Measurements from ENCODE around the gene EME2.
A peak's percentile ranks its signal among the peaks of the same experiment; 100 is the strongest.

Gene EME2

DNA sequence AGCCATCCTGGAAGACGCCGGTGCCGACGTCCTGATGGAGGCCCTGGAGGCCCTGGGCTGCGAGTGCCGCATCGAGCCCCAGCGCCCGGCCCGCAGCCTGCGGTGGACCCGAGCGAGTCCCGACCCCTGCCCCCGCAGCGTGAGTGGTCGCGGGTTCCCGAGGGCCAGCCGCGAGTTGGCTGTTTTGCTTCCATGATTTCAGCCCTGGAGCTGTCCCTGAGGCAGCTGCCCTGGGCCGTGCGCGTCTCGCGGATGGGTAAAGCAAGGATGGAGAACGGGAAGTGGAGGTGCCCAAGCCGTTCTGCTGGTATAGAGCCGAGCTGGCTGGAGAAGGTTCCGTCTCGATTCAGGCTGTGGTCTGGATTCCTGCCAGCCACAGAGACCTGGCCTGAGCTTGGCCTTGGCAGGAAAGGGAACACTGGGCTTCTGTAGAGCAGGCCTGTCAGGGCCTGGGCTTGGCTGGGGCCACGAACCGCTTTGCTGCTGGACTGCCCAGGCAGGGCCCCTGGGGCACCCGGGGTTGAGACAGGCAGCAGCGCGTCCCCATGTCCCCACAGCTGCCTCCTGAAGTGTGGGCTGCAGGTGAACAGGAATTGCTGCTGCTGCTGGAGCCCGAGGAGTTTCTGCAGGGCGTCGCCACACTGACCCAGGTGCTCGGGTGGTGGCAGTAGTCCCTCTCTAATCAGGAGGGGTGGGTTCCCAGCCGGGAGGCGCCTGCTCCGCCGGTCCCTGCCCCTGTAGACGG lies 1.3 kb downstream of the EME2 start:
- no CpG with 5 or more reads among the region's 45 CpGs for WGBS, 2 donors (ENCODE audit: extremely low coverage in 2 of 2, insufficient read length in 2 of 2, insufficient replicate concordance in 1 of 2)
- Histone ChIP-seq H3K18ac (ENCODE audit: low read length) (peak overlapping the region; percentile 98), H2AFZ (ENCODE audit: low read length) (peak overlapping the region; percentile 100), H3K27me3 (ENCODE audit: control insufficient read depth in 3 of 3, insufficient read depth in 3 of 3, low read depth in 1 of 3, low read length in 3 of 3) (no peaks in the 10 kb centered on the region), H3K4me2 (ENCODE audit: insufficient read depth, low read length, poor library complexity, severe bottlenecking) (peak overlapping the region; percentile 98), H2BK12ac (ENCODE audit: low read length) (peak overlapping the region; percentile 58), H3K27ac (replicated peaks; ENCODE audit: low read length) (peak overlapping the region; percentile 49), H4K91ac (ENCODE audit: low read depth, low read length, poor library complexity) (no peak overlapping the region), H3K79me1 (ENCODE audit: low read depth, low read length) (peaks cover 31% of the 10 kb centered on the region), H2BK5ac (ENCODE audit: low read length) (peak overlapping the region; percentile 94), H3K23ac (ENCODE audit: low read depth, low read length, poor library complexity) (peak overlapping the region; percentile 99), H2BK120ac (ENCODE audit: low read depth, low read length) (peak overlapping the region; percentile 63), H2AK5ac (ENCODE audit: low read depth, low read length) (peak overlapping the region; percentile 98), H3K14ac (ENCODE audit: low read length) (peak overlapping the region; percentile 91), H3K4ac (ENCODE audit: low read length) (peak overlapping the region; percentile 99), H3K36me3 (replicated peaks in 1 of 2; ENCODE audit: control insufficient read depth in 2 of 2, insufficient read depth in 2 of 2, low read length in 2 of 2) (peaks cover 29 to 65% of the 10 kb centered on the region in 2 donors), H2BK15ac (ENCODE audit: low read length) (no peak overlapping the region), H3K4me1 (ENCODE audit: control insufficient read depth in 2 of 2, insufficient read depth in 1 of 2, low read depth in 1 of 2, low read length in 2 of 2) (peaks cover 12% of the 10 kb centered on the region in 2 donors), H4K8ac (ENCODE audit: low read depth, low read length) (no peak overlapping the region), H3K9me3 (replicated peaks in 1 of 2; ENCODE audit: control insufficient read depth in 2 of 2, insufficient read depth in 1 of 2, low read depth in 1 of 2, low read length in 2 of 2) (no peaks in the 10 kb centered on the region), H3K4me3 (ENCODE audit: low read length in 2 of 2) (peak overlapping the region; percentile 99), H3K9ac (ENCODE audit: low read depth, low read length, poor library complexity) (peak overlapping the region; percentile 96)
- DNase-seq (ENCODE audit: low spot score): no peak

DNA sequence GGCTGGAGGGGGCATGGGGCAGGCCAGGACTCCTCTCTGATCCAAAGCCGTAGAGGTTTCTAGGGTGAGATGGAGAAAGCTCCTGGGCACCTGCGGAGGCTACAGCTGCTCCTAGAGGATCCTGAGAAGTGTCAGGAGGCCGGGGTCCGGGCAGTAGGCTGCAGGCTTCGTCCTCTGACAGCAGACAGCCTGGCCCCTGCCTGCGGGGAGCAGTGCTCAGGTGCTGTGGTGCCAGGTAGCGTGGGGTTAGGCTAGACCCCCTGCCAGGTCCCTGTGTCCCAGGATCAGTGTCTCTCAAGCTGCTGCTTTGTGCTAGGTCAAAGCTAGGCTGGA lies 1.8 kb downstream of the EME2 start:
- no peak overlapping the region for H3K27ac ChIP-seq (replicated peaks; ENCODE audit: low read length)
- H3K4ac ChIP-seq (ENCODE audit: low read length): no peak overlapping the region
- H3K79me1 ChIP-seq (ENCODE audit: low read depth, low read length): peaks cover 32% of the 10 kb centered on the region
- H3K23ac ChIP-seq (ENCODE audit: low read depth, low read length, poor library complexity): peak overlapping the region; percentile 20
- H3K4me3 ChIP-seq (ENCODE audit: low read length in 2 of 2): peak overlapping the region in 1 of 2 donors; percentile 99
- no peaks in the 10 kb centered on the region for H3K9me3 ChIP-seq (replicated peaks in 1 of 2; ENCODE audit: control insufficient read depth in 2 of 2, insufficient read depth in 1 of 2, low read depth in 1 of 2, low read length in 2 of 2)
- no peak overlapping the region for H4K8ac ChIP-seq (ENCODE audit: low read depth, low read length)
- H3K18ac ChIP-seq (ENCODE audit: low read length): no peak overlapping the region
- no peak overlapping the region for H2BK15ac ChIP-seq (ENCODE audit: low read length)
- DNase-seq (ENCODE audit: low spot score): no peak
- H2AK5ac ChIP-seq (ENCODE audit: low read depth, low read length): peak overlapping the region; percentile 98
- peak overlapping the region; percentile 94 for H2BK5ac ChIP-seq (ENCODE audit: low read length)
- H3K9ac ChIP-seq (ENCODE audit: low read depth, low read length, poor library complexity): peak overlapping the region; percentile 78
- no peak overlapping the region for H2BK12ac ChIP-seq (ENCODE audit: low read length)
- H2BK120ac ChIP-seq (ENCODE audit: low read depth, low read length): no peak overlapping the region
- no peak overlapping the region for H3K4me2 ChIP-seq (ENCODE audit: insufficient read depth, low read length, poor library complexity, severe bottlenecking)
- H2AFZ ChIP-seq (ENCODE audit: low read length): no peak overlapping the region
- no peak overlapping the region for H3K14ac ChIP-seq (ENCODE audit: low read length)
- H4K91ac ChIP-seq (ENCODE audit: low read depth, low read length, poor library complexity): no peak overlapping the region
- no CpG with 5 or more reads among the region's 7 CpGs for WGBS, 2 donors (ENCODE audit: extremely low coverage in 2 of 2, insufficient read length in 2 of 2, insufficient replicate concordance in 1 of 2)
- H3K36me3 ChIP-seq (replicated peaks in 1 of 2; ENCODE audit: control insufficient read depth in 2 of 2, insufficient read depth in 2 of 2, low read length in 2 of 2): peaks cover 29 to 65% of the 10 kb centered on the region in 2 donors
- no peaks in the 10 kb centered on the region for H3K27me3 ChIP-seq (ENCODE audit: control insufficient read depth in 3 of 3, insufficient read depth in 3 of 3, low read depth in 1 of 3, low read length in 3 of 3)
- peaks cover 12% of the 10 kb centered on the region in 2 donors for H3K4me1 ChIP-seq (ENCODE audit: control insufficient read depth in 2 of 2, insufficient read depth in 1 of 2, low read depth in 1 of 2, low read length in 2 of 2)

DNA sequence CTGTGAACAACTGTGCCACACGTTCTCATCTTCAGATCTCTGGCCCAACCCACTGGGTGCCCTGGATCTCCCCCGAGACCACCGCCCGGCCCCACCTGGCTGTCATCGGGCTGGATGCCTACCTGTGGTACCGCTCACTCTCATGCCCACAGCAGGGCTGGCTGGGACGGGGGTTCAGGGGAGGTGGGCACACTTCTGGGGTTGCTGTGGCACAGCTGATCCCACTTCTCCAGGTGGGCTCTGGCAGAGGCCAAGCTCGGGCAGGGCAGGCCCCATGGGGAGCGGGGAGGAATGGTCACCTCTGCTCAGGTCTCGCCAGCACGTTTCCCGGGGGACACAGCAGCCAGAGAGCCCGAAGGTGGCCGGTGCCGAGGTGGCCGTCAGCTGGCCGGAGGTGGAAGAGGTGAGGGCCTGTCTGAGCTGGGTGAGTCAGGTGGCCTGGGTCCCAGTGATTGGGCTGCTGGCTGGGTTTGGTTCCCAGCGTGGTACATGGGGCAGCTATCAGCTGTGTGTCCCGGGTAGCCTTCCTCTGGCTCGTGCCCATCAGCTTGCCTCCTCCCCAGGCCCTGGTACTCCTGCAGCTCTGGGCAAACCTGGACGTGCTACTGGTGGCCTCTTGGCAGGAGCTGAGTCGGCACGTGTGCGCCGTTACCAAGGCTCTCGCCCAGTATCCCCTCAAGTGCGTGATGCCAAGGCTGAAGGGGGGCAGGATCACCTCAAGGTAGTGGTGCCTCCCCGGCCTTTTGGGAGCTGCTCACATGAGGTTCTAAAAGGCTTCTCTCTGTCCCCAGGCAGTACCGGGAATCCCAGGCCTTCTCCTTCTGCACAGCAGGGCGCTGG lies 2.6 kb downstream of the EME2 start:
- H4K91ac ChIP-seq (ENCODE audit: low read depth, low read length, poor library complexity): no peak overlapping the region
- H4K8ac ChIP-seq (ENCODE audit: low read depth, low read length): no peak overlapping the region
- H2AK5ac ChIP-seq (ENCODE audit: low read depth, low read length): peak overlapping the region; percentile 63
- peak overlapping the region; percentile 44 for H3K9ac ChIP-seq (ENCODE audit: low read depth, low read length, poor library complexity)
- H3K27me3 ChIP-seq (ENCODE audit: control insufficient read depth in 3 of 3, insufficient read depth in 3 of 3, low read depth in 1 of 3, low read length in 3 of 3): no peaks in the 10 kb centered on the region
- WGBS, 2 donors (ENCODE audit: extremely low coverage in 2 of 2, insufficient read length in 2 of 2, insufficient replicate concordance in 1 of 2): no CpG with 5 or more reads among the region's 30 CpGs
- no peak overlapping the region for H3K27ac ChIP-seq (replicated peaks; ENCODE audit: low read length)
- H3K18ac ChIP-seq (ENCODE audit: low read length): no peak overlapping the region
- H3K4ac ChIP-seq (ENCODE audit: low read length): no peak overlapping the region
- H3K9me3 ChIP-seq (replicated peaks in 1 of 2; ENCODE audit: control insufficient read depth in 2 of 2, insufficient read depth in 1 of 2, low read depth in 1 of 2, low read length in 2 of 2): no peaks in the 10 kb centered on the region
- peak overlapping the region; percentile 31 for H3K23ac ChIP-seq (ENCODE audit: low read depth, low read length, poor library complexity)
- H2BK12ac ChIP-seq (ENCODE audit: low read length): no peak overlapping the region
- H3K79me1 ChIP-seq (ENCODE audit: low read depth, low read length): peaks cover 35% of the 10 kb centered on the region
- H3K36me3 ChIP-seq (replicated peaks in 1 of 2; ENCODE audit: control insufficient read depth in 2 of 2, insufficient read depth in 2 of 2, low read length in 2 of 2): peaks cover 31 to 65% of the 10 kb centered on the region in 2 donors
- H3K4me1 ChIP-seq (ENCODE audit: control insufficient read depth in 2 of 2, insufficient read depth in 1 of 2, low read depth in 1 of 2, low read length in 2 of 2): peaks cover 12% of the 10 kb centered on the region in 2 donors
- no peak overlapping the region for H2AFZ ChIP-seq (ENCODE audit: low read length)
- peak overlapping the region; percentile 66 for H2BK5ac ChIP-seq (ENCODE audit: low read length)
- no peak overlapping the region for H3K4me2 ChIP-seq (ENCODE audit: insufficient read depth, low read length, poor library complexity, severe bottlenecking)
- H3K14ac ChIP-seq (ENCODE audit: low read length): no peak overlapping the region
- H2BK15ac ChIP-seq (ENCODE audit: low read length): no peak overlapping the region
- peak overlapping the region; percentile 9 to 99 for H3K4me3 ChIP-seq (ENCODE audit: low read length in 2 of 2)
- no peak for DNase-seq (ENCODE audit: low spot score)
- H2BK120ac ChIP-seq (ENCODE audit: low read depth, low read length): no peak overlapping the region

All from neuronal stem cell (in vitro differentiated cells).